SKM-1 treated with dmso at 0.1 percent for 144 hours (cell line): ENCODE results near the gene EML1.
"Not testable (repeated sequence)": the region's sequence is repeated elsewhere in the genome, so short reads cannot be mapped to it uniquely, and the experiment has no call there.

Experiments
- DNase-seq: peaks from one replicate; lab custom pipeline; 2025; ENCODE audit not compliant: unreplicated experiment; lab: John Stamatoyannopoulos, UW

EML1 gene

DNA sequence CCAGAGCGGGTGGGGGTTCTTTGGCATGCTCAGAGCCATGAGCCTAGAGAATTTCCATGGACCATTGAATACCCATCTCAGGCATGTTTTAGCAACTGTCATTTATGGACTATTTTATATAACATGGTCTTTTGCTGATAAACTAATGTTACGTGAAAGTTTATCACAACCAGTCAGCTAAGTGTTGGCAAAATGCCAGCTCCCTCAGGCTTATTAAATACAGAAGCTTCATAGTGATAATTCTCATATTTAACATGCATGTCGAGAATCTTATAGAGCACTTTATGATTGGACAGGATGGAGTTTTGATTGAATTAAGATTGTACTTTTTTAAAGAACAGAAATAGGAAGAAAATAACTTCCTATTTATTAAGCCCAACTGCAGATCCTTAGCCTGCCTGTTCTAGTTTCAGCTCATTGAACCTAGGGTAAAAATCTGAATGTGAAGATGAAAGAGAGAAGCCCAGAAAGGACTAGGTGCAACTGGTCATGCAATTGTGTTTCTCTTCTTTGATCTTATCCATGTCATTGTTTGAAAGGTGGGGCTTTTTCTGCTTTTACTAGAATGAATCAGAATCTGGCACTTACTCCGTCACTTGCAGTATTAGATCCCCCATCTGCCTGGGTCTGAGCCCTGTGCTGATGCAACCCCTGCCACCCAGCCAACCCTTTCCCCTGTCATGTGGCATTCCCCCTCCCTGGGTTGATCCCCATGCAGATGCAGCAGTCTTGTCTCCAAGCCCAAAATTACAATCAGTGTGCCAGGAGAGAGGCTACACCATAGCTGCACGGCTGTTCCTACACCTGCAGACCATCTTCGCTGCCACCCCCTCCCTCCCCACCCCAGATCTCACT is 137.4 kb downstream of the EML1 start:
- DNase-seq: no peak

DNA sequence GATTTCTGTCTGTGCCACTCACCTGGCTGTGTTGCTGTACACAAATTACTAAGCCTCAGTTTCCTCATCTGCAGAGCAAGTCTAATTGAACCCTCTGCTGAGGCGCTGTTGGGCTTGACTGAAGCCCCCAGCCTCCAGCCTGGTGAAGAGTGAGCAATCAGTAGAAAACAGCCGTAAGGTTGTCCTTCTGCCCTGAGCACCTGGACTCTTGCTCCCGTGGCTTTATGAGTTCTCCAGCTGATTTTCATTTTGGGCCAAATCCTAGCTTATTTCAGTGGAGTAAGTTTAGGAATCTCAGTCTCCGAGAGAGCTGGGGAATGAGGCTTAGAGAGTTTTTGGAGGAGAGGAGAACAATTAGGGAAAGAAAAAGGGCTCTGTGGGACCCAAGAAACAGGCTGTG is 138.1 kb downstream of the EML1 start:
- no peak for DNase-seq

GRCh38 chr14:99936056-99936455 is 142.8 kb downstream of the EML1 start:
- DNase-seq: no peak

DNA sequence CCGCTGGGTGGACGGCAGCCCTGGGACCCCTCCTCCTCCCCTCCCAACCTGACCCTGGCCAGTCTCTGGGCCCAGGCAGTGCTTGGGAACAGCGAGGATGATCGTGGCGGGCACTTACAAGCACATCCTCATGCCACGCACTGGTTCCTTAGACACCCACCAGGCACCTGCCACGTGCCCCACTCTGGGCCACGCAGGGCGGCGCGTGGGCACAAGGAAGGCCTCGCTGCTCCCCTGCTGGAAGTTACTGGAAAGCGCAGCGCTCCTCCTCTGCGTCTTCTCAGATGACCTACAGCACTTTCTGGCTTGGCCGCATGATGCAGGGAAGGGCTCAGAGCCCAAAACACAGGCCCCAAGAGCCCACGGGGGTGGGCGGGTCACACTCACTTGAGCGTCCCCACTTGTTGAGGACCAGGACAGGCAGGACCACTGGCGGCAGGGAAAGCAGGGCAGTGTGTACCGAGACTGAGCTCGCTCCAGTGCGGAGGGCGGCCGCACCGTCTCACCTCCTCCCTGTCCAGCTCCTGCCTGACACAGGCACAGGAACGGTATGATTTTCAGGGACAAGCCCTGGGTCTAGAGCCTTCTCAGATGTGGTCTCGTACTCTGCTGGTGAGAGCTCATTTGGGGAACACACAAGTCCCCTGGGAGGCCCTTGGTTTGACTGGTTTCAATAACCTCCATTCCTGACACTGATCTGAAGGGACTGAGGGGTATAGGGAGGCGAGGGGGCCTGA is 143.7 kb downstream of the EML1 start:
- DNase-seq: no peak

DNA sequence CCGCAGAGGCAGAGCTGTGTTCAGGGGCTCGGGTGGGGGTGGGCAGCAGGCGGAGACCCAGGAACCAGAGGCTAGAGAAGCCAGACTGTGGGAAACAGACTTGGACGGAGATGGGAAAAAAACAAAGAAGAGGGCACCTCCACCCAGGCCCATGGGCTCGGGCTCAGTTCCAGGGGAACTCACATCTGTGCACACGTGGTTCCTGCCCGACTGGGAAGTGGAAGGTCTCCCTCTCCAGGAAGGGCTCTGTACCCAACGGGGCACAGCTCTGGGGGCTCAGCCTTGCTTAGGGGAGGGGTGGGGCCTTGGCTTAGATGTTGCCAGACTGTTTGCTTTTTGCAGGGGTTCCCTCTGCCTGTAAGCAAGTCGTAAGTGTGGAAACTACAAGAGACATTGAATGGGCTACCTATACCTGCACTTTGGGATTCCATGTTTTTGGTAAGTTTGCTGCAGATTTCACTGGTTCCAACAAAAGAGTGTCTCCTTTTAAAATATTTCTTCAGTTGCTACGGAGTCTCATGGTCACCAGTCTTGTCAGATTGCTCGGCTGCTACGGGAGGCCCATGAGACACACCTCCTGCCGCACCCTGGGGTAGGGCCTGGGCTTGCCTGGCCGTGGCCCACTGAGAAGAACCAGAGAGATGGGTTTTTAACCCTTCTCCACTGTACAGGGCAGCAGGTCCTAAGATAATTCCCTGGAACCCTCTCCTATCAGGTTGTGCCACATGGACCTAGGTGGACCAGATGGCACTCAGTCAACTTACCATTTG is 144.4 kb downstream of the EML1 start:
- DNase-seq: no peak

GRCh38 chr14:99938376-99938775 is 145.2 kb downstream of the EML1 start:
- DNase-seq: no peak

DNA sequence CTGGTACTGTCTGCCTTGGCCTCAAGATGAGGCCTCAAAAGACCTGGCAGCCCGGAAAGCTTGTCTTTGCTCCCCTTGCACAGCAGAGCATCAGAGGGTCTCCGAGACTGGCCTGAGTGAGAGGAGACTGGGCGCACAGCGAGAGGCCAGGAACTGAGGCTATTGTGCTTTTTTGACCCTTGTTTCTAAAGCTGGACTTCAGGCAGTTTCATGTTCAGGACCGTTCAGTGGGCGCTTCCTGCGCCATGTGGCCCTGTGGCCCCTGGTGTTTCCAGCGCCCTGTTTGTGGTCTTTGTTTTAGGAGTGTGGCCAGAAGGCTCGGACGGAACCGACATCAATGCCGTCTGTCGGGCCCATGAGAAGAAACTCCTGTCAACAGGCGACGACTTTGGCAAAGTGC is 145.7 kb downstream of the EML1 start:
- DNase-seq: no peak

GRCh38 chr14:99939421-99939820 is 146.2 kb downstream of the EML1 start:
- DNase-seq: no peak

GRCh38 chr14:99940064-99940463 is 146.9 kb downstream of the EML1 start:
- DNase-seq: no peak

DNA sequence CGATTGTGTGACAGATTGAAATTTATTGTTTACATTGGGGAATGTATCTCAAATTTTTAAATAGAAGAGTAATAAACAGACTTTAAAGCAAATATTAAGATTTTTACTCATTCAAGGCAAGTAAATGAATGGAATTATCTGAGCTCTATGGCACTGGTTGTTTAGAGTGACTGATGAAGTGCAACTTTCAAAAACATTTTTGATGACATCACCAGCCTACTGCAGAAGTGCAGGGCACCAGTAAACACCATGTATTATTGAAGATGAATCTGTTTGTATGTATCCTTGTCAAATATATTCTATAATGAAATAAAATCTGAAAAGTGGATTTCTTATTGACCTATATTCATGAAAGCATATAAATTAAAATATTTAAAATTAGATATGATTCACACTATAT is 148.0 kb downstream of the EML1 start:
- DNase-seq: no peak

DNA sequence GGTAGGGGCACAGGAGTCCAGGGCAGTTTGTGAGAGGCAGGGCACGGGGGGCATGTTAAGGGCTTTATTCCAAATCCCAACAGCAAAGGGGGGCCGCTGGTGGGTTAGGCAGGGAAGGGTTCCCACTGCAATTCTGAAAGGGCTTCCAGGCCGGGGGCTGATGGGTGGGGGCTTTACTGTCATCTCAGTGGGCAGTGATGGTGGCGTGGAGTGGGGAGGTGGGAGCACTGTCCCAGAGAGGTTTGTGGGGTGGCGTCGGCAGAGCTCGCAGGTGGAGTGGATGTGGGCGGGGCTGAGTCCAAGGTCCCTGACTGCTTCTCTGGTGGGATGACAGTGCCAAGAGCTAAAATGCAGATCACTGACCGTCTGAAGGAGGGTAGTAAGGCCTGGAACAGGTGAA is 150.4 kb downstream of the EML1 start:
- DNase-seq: no peak

- DNase-seq: no peak
Observed at GRCh38 chr14:99944241-99944651, 151.0 kb downstream of the EML1 start.

GRCh38 chr14:99945732-99946651 is 152.8 kb downstream of the EML1 start:
- DNase-seq: peak; percentile 11

- peak; percentile 25 for DNase-seq
Observed at GRCh38 chr14:99946652-99947489, 153.7 kb downstream of the EML1 start.

GRCh38 chr14:99947695-99948094 is 154.5 kb downstream of the EML1 start:
- DNase-seq: peak; percentile 5

DNA sequence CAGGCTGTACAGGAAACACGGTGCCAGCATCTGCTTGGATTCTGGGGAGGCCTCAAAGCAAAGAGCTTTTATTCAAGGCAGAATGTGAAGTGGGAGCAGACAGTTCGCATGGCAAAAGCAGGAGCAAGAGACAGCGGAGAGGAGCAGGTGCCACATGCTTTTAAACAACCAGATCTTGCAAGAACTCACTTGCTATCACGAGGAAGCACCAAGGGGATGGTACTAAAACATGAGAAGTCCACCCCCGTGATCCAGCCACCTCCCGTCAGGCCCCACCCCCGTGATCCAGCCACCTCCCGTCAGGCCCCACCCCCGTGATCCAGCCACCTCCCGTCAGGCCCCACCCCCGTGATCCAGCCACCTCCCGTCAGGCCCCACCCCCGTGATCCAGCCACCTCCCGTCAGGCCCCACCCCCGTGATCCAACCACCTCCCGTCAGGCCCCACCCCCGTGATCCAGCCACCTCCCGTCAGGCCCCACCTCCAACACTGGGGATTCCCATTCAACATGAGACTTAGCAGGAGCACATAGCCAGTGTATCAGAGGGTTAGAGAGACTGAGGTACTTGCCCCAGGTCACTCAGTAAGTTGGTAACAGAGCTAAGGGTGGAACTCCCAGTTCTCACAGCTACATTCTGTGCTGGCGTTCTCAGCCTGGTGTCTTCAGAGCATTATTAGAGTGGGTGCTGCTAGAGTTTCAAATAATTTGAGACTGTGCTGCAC is 156.0 kb downstream of the EML1 start:
- DNase-seq: not testable (repeated sequence)

- DNase-seq: no peak
Observed at GRCh38 chr14:99950181-99950580, 157.0 kb downstream of the EML1 start.

DNA sequence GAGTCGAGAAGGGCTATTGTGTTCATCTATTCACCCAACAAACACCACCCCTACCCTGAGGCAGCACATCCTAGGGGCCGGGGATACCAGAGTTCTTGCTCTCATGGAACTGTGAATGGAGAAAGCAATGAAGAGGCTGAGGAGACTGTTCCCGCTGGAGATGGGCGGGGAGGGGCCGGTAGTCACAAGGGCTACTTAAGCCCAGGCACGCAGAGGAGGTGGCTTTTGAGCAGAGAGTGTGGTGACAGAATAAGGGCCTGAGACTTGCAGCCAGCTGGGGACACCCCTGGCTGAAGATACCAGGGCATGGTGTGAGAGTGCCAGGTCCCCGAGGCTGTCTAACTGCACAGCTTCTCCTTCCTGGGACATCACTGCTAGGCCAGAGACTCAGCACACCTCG is 157.9 kb downstream of the EML1 start:
- DNase-seq: no peak

GRCh38 chr14:99952039-99952438 is 158.8 kb downstream of the EML1 start:
- DNase-seq: no peak
